HG03378 (cell line): Measurements from ENCODE around the gene RILPL1.
"Not testable (repeated sequence)": the region's sequence is repeated elsewhere in the genome, so short reads cannot be mapped to it uniquely, and the experiment has no call there.

Experiments used
- ATAC-seq: cut with Tn5 transposase; IDR thresholded peaks from one replicate; pipeline ENCODE4 v1.9.1; 2021; ENCODE audit warnings: mild to moderate bottlenecking, moderate library complexity; ENCODE audit not compliant: unreplicated experiment

RILPL1 gene

DNA sequence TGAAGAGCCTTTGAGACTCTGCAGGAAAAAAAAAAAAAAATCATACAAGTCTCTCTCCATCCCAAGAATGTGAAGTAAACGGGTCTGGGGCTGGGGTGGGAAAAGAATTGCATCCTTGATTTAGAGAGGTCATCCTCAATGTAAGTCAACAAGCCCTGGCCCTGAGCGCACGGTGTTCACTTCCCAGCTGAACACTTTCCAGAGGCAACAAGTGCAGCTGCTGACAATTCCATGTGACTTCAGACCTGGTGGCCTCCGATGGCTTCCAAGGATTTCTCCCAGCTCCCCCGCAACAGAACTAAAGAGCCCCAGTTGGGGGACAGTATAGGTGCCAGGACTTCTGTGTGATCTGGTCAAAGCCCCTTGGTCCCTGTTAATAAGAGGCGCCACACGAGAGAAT is 2.4 kb downstream of the RILPL1 start:
- ATAC-seq = no peak

DNA sequence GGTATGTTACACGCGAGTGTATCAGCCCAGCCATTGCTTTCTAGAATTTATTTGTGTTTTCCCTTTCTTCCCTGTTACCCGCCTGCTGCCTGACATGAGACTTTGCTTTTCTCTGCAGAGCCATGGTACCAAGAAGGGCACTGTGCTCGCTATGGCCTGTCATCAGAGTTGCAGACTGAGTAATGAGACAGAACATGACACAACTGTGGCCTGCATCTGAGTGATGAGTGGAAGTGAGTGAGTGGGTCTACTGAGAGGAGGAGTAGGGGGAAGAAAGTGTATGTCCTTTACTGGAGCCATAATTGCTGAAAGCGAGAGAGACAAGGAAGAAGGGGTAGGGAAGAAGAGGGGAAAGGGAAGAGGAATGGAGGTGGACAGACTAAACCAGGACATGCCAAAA is 2.9 kb downstream of the RILPL1 start:
- no peak for ATAC-seq

DNA sequence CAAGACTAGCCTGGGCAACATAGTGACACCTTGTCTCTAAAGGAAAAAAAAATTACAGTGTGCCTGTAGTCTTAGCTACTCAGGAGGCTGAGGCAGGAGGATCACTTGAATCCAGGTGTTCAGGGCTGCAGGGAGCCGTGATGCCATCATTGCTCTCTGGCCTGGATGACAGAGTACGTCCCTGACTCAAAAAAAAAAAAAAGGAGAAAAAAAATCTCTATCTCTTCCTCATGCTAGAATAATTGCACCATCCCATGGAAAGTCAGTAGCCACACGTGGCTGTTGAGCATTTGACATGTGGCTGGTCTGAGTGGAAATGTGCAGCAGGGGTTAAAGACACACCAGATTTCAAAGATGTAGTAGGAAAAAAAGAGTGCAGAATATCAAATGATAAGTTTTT is 3.8 kb downstream of the RILPL1 start:
- no peak for ATAC-seq

DNA sequence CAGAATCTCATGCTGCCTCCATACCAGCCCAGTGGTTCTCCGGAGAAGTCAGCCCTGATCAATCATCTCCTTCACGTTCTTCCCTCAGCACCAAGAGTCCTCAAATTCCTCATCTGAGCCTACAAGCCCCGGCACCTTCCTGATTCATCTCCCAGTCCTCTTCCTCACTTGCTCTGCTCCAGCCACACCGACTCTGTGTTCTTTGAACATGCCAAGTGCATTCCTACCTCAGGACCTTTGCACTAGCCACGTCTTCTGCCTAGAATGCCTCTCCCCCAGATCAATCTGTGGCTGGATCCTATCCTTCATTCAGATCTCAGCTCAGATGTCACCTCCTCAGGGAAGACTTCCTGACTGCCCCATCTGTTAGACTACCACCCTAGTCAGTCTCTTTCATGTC is 4.7 kb downstream of the RILPL1 start:
- ATAC-seq = no peak

DNA sequence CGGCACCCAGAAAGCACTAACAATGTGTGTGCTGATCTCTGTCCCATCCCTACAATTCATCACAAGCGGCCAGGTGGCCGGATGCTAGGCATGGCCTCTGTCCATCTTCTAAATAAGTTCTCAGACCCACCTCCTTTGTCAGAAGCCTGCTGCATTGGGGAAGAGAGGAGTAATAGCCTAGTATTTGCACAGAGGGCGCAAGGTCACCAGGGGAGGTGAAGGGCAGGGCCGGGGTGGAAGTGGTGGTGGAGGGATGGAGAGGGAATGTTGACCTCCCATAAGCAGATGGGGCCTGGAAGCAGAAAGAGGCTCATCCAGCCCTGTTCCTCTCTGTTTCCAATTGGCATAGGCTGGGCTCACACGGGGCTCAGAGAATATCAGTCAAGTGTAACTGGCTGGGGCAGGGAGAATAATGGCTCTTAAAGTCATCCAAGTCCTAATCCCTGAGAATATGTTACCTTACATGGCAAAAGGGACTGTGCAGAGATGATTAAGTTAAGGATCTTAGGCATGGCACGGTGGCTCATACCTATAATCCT is 6.9 kb downstream of the RILPL1 start:
- no peak for ATAC-seq

DNA sequence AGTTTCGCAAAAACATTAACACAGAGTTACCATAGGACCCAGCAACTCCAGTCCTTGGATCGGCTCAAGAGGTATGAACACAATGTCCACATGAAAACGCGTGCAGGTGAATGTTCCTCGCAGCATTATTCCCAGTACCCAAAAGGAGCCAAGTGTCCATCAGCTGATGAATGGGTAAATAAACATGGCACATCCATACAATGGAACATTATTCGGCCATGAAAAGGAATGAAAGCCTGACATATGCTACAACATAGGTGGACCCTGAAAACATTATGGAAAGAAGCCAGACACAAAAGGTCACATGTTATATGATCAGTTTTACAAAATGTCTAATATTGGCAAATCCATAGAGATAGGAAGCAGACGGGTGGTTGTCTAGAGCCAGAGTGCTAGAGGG is 9.1 kb downstream of the RILPL1 start:
- no peak for ATAC-seq

DNA sequence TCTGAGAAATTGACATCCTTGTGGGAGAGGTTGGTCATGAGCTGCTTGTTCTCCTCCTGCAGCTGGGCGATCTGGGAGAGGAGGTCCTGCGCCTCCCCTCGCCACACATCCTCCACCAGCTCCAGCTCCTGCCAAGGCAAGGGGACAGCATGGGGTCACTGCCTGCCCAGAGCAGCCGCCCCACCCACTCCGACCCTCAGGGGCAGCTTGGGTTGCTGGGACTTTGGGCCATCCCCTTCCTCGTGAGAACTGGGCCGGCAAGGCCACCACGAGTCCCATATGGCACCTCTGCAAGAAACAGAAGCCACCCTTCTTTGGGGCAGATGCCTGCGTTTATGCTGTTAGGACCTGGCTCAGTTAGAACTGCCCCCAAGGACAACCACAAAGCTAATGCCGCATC is 10.0 kb downstream of the RILPL1 start:
- ATAC-seq = no peak

DNA sequence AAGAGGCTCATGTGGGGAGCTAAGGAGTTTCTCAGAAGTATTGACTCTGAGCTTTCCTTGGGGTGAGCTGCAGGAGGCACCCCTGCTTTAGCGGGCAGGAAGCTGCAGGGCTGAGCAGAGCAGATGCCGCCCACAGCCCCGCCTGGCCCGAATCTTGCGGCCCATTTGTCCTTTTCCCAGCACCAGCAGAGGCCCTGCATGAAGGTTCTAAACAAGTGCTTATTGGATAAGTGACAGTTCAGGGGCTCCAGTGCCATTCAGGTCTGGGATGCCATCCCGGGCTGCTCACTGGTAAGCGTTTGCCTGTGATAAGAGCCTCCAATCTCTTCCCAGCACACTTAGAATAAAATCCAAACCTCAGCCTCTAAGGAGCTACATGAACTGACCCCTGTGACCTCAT is 11.4 kb downstream of the RILPL1 start:
- ATAC-seq = no peak

DNA sequence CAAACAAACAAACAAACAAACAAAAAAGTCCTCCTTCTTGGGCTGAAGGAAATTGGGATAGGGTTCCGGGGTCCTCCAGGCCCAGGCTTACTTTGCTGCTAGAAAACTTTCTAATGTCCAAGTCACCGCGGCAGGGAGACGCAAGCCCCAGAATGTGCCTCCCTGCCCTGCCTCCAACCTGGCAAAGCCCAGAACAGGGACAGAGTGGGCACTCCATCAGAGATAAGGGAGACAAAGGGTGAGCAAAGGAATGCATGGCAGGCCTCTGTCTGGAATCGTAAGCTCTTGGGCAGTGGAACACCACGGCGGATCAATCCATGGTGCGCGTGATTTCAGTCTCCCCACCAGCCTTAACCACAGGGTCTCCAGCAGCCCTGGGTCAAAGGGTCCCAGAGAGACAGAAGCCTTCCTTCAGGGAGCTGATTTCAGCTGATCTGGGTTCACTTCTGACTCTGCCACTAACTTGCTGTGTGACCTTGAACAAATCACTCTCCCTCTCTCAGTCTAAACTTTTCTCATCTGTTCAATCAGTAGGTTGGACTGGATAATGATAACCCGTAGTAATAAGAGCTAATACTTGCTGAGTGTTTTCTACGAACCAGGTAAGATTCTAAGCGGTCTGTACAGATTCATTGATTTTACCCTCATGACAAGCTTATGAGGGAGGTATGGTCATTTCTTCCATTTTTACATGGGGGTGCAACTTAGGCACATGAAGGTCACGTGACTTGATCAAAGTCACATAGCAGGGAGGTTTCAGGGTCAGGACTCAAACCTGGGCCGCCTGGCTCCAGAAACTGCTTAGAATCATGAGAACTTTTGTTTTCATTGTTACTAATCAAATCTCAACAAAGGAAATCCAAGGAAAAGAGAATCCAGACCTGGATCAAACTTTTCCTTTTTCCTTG is 12.7 kb downstream of the RILPL1 start:
- ATAC-seq = no peak

DNA sequence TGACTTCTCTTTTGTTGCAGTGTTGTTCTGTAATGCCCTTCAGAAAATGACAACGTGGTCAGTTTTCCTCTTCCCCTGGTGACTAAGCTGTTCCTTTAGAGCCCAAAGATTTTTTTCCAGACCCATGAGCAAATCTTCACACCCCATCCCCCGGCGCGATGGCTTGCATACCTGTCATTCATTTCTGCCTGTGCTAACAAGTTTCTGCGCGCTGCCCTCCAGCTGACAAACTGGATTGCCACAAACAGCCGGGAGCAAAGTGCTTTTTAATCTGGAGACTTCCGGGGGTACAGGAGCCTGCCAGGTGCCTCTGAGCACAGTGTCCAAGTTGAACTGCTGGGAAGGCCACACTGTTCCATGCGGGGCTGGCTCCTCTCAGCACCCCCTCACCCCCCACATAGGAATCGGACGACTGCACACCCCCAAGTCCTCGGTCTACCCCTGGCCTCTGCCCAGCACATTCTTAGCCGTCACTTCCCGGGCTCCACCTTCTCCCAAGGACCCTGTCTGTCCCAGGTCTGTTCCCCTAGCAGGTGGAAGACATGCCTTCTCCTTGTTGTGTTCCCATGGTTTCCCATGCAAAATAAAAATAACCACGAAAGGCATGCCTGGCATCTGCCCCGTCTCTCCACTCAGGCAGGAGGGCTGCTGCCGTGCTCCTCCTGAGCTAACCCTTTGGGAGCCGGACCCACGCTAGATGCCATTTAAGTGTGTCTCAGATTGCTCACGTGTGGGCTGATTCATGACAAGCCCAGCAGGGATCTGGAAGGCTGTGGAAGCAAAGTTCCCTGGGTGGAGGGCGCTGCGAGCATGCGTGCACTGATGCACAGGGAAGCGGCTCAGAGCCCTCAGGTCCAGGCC is 14.1 kb downstream of the RILPL1 start:
- ATAC-seq = no peak

DNA sequence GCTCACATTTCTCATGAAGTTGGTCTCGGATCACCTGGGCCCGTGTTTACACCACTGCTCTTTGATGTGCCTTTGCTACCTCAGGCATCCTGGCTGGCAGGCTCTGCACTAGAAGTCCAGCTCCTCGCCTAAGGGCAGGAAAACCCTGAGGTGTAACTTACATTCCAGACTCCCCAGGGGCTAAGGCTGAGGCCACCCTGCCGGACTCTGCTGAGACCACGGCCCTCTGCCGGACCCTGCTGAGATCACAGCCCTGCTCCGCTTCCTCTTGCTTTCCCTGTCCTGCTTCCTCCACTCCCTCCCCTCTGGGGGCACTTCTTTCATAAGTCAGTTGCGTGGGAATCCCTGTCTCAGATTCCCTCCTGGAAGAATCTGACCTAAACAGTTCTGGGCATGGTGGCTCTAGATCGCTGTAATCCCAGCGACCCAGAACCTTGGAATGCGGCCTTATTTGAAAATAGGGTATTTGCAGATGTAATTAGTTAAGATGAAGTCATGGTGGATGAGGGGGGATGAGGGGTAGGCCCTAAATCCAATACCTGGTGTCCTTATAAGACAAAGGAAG is 17.2 kb downstream of the RILPL1 start:
- ATAC-seq = no peak

DNA sequence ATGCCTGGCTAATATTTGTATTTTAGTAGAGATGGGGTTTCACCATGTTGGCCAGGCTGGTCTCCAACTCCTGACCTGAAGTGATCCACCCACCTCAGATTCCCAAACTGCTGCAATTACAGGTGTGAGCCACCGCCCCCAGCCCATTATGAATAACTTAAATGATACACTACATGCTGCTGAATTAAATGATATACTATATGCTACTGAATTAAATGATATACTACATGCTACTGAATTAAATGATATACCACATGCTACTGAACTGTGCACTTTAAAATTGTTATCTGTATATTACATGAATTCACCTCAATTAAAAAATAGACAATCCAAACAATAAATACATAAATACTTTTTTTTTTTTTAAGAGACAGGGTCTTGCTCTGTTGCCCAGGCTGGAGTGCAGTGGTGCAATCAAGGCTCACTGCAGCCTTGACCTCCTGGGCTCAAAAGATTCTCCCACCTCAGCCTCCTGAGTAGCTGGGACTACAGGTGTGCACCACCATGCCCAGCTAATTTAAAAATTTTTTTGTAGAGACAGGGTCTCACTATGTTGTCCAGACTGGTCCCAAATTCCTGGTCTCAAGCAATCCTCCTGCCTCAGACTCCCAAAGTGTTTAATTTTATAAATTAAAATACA is 18.8 kb downstream of the RILPL1 start:
- not testable (repeated sequence) for ATAC-seq

DNA sequence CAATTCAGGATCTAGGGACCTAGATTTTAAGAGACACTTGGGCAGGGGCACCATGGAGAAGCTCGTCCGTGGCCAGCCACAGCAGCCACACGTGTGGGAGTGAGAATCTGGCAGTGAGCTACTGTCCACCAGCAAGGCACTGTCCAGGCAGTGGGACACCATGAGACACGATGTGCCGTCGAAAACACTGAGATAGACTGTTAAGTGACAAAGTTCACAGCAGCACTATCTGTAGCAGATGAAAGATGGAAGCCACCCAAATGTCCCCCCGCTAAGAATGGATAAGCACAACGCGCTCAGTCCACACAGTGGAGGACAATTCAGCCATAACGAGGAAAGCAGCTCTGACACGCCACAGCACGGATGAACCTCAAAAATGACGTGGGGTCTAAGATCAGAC is 19.7 kb downstream of the RILPL1 start:
- no peak for ATAC-seq

DNA sequence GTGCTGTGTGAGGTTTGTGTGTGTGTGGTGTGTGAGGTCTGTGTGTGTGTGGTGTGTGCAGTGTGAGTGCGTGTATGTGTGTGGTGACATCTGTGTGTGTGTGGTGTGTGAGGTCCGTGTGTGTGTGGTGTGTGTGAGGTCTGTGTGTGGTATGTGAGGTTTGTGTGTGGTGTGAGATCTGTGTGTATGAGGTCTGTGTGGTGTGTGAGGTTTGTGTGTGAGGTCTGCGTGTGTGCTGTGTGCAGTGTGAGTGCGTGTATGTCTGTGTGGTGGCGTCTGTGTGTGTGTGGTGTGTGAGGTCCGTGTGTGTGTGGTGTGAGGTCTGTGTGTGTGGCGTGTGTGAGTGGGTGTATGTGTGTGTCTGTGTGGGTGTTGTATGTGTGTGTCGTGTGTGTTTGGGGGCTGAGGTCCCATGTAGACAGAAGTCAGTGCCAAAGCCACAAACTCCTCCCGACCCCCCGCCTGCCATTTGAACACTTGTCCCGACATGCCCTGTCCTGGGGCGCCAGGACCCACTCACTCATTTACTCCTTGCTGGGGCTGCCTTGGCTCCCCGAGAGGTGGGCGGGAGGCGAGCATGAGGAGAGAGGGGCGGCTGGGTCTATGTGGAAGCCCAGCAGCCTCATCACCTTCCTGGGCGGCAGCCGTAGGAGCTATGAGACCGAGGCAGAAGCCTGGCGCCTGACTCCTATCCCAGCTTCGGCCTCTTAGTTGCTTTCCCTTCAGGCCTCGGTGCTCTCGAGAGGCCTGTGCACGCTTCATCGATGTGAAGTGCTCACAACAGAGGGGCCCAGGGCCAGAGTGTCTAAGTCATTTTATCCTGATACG is 20.5 kb downstream of the RILPL1 start:
- ATAC-seq = no peak

DNA sequence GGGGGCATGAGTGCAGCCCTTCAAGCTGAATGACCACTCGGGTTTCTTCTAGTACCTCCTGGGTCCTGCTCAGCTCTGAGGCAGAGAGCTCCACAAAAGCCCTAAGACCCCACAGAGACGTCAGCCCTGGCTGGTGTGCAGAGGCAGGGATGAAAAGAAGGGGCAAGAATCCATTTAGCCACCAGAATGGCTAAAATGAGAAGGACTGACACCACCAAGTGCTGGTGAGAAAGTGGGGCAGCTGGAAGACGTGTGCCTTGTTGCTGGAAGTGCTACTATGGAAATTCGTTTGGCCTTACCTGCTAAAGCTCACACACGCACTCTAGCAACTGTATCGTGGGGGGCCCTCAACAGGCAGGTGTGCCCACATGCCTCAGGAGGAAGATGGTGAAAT is 26.7 kb downstream of the RILPL1 start:
- no peak for ATAC-seq

DNA sequence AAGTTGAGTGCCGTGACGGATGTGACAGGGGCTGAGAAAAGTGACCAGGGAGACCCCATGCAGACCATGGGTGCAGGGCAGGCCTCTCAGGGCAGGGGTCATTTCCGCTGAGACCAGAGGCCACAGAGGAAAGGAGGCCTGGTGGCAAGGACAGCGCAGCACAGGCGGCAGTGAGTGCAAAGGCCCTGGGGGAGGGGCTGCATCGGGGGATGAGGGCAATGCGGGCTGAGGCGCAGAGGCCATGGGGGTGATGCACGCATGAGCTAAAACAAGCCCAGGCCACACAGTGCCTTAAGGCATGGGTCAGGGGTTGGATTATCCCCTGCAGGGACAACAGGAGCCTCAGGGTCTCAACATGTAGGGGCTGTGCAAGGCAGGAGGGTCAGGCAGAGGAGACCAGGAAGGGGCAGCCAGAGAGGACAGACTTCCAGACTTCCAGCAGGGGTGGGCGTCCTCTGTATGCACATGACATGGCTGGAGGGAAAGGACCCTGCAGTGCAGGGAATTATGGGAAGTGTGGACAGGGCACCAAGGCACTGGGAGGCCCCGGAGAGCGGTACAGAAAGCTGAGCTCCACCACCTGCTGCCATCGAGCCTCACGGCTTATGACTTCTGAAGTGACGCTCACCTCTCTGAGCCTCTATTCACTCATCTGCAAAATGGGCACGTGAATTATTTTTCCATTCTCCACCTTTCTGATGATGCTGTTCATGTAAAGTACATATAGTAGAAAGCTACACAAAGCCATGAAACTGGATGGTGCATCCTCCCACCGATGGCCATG is 27.3 kb downstream of the RILPL1 start:
- no peak for ATAC-seq

DNA sequence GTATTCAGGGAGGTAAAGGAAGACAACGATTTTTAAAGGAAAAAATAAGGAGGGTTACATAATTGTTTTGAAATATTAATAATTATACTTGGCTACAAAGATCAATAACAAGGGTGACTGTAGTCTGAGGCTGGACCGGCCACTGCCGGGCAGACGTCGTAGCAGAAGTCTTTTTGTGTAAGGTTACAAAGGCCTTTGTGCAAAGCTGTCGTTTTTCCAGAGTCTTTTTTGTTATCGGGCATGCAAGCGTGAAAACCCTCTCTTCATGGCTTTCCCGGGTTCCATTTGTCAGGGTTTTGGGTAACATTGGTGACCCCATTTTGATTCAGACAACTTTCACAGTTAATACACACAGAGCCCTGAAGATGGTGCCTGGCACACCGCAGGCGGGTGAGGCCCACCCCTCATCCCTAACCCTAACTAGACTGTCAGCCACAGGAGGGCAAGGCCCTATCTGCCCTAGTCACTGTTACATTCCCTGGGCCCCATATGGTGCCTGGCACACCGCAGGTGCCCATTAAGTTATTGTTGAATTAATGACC is 31.3 kb downstream of the RILPL1 start:
- ATAC-seq = no peak

DNA sequence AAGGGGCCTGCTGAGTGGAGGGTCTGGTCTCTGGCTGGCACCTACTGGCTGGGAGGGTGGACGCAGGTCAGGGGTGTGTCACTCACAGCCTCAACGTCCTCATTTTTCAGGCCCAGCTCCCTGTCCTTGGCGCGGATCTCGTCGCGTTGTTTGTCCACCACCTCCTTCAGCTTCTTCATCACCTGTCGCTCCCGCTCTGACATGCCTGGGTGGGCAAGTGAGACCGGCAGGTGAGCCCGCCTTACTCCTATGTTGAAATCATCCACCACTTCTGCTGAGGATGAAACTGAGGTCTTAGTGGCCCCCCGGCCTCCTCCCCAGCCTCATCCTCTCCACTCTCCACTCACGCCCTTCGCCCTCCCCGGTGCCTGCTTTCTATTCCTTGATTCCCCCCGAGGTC is 34.2 kb downstream of the RILPL1 start:
- ATAC-seq = no peak
